Measurements from ENCODE around the gene PPIL1.
"Not testable (repeated sequence)": the region's sequence is repeated elsewhere in the genome, so short reads cannot be mapped to it uniquely, and the experiment has no call there.

The PPIL1 gene

DNA sequence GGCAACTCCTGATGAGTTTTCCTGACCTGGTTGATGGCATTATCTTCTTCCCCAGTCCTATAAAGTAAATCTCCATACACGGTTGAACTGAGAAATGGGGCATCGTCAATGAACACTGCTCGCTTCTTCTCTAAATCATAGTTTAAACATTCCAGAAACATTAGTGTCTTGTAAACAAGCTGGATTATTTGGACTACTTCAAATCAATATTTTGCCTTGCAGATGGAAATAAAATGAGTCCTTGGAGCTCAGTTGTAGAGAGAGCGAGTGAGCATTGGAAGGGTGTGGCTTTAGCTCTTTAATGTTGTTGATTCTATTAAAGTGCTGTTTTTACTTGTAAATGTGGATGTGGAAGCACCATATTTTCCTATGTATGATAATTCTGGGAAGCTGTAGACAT, 29.5 kb upstream of the PPIL1 start:
- DNase-seq (no peak), ATAC-seq (no peak)
- Mint-ChIP-seq H3K9me3 (no peaks in the 10 kb centered on the region), H3K4me3 (no peak overlapping the region), H3K27me3 (no peaks in the 10 kb centered on the region), H3K4me1 (no peaks in the 10 kb centered on the region), H3K27ac (no peak overlapping the region)

- no peak for DNase-seq
- ATAC-seq, result no peak
Observed at GRCh38 chr6:36897609-36898008, 23.0 kb upstream of the PPIL1 start.

GRCh38 chr6:36893976-36894932, 19.7 kb upstream of the PPIL1 start:
- peaks cover 3% of the 10 kb centered on the region for H3K4me1 Mint-ChIP-seq
- H3K27ac Mint-ChIP-seq, result no peak overlapping the region
- no peak overlapping the region for H3K4me3 Mint-ChIP-seq
- DNase-seq (no peak), ATAC-seq (no peak)
- H3K9me3 Mint-ChIP-seq, result no peaks in the 10 kb centered on the region
- H3K27me3 Mint-ChIP-seq, result no peaks in the 10 kb centered on the region

More at GRCh38 chr6:36897609-36898008, 23.0 kb upstream of the PPIL1 start:
- no peaks in the 10 kb centered on the region for H3K27me3 Mint-ChIP-seq
- H3K27ac Mint-ChIP-seq, result no peak overlapping the region
- no peaks in the 10 kb centered on the region for H3K4me1 Mint-ChIP-seq
- H3K4me3 Mint-ChIP-seq, result no peak overlapping the region
- no peaks in the 10 kb centered on the region for H3K9me3 Mint-ChIP-seq

DNA sequence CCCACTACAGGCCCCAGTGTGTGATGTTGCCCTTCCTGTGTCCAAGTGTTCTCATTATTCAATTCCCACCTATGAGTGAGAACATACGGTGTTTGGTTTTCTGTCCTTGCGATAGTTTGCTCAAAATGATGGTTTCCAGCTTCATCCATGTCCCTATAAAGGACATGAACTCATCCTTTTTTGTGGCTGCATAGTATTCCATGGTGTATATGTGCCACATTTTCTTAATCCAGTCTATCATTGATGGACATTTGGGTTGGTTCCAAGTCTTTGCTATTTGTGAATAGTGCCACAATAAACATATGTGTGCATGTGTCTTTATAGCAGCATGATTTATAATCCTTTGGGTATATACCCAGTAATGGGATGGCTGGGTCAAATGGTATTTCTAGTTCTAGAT, 16.6 kb upstream of the PPIL1 start:
- DNase-seq, H3K9me3 Mint-ChIP-seq, H3K27me3 Mint-ChIP-seq, ATAC-seq, H3K27ac Mint-ChIP-seq, H3K4me3 Mint-ChIP-seq: not testable (repeated sequence)
- peaks cover 24% of the 10 kb centered on the region for H3K4me1 Mint-ChIP-seq

DNA sequence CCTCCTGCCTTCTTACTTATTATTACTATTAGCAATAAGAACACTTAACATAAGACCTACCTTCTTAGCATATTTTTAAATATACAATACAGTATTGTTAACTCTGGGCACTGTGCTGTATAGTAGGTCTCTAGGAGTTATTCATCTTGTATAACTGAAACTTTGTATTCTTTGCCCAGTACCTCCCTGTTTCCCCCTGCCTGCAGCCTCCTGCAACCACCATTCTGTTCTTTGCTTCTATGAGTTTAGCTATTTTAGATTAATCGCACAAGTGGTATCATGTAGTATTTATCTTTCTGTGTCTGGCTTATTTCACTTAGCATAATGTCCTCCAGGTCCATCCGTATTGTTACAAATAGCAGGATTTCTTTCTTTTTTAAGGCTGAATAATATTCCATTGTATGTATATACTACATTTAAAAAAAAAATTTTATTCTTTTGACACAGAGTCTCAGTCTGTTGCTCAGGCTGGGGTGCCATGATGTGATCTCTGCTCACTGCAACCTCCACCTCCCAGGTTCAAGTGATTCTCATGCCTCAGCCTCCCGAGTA, 15.6 kb upstream of the PPIL1 start:
- Mint-ChIP-seq H3K27me3 (no peaks in the 10 kb centered on the region), H3K4me3 (no peak overlapping the region), H3K27ac (no peak overlapping the region), H3K9me3 (no peaks in the 10 kb centered on the region), H3K4me1 (peaks cover 28% of the 10 kb centered on the region)
- no peak for DNase-seq
- ATAC-seq, result no peak

DNA sequence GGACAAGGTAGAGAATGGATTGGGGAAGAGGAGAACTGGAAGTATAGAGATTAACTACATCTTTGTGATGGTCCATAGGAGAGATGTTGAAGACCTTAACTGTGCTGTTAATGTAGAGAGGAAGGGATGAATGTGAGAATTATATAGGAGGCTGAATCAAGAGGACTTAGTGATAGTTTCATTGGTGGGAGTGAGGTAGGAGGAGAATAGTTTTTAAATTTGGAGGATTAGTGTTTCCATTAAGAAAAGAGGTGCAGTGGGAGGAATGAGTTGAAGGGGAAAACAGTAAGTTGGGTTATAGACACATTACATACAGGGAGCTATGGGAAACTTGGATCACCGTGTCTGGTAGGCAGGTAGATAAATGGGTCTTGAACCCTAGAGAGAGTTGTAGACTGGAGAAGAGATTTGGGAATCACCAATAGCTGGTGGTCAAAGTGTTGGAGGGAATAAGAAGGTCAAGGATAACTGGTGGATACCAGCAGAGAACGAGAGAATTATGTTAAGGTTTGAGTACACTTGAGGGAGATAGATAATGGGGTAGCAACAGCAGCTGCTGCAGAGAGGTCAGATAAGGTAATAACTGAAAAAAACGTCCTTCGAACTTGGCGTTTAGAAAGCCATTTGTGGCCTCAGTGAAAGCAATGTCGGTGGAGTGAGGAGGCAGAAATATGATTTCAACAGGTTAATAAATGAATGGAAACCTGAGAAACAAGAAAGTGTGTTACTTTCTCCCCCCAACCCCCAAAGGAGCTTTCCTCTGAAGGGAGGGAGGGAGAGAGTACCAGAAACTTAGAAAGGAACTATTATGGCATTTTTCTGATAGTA, 14.3 kb upstream of the PPIL1 start:
- Mint-ChIP-seq H3K27ac (no peak overlapping the region), H3K27me3 (no peaks in the 10 kb centered on the region), H3K9me3 (no peaks in the 10 kb centered on the region), H3K4me1 (peaks cover 30% of the 10 kb centered on the region), H3K4me3 (peak overlapping the region in 1 of 2 donors; percentile 24)
- no peak for ATAC-seq
- DNase-seq, result no peak

DNA sequence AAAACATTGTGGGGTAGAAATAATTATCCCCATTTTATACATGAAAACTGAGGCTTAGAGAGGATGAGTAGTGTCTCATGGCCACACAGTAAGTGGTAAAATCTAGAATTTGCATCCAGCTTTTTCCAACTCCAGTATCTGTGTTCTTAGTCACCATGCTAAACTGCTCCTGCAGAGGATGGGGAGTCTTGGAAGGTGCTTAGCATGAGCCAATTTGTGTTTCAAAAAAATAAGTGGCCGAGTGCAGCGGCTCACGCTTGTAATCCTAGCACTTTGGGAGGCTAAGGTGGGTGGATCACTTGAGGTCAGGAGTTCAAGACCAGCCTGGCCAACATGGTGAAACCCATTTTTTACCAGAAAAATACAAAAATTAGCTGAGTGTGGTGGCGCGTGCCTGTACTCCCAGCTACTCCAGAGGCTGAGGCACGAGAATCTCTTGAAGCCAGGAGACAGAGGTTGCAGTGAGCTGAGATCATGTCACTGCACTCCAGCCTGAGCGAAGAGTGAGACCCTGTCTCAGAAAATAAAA, 13.6 kb upstream of the PPIL1 start:
- DNase-seq (no peak), ATAC-seq (no peak)
- peaks cover 30% of the 10 kb centered on the region for H3K4me1 Mint-ChIP-seq
- no peak overlapping the region for H3K27ac Mint-ChIP-seq
- H3K4me3 Mint-ChIP-seq, result no peak overlapping the region
- H3K27me3 Mint-ChIP-seq, result no peaks in the 10 kb centered on the region
- H3K9me3 Mint-ChIP-seq, result no peaks in the 10 kb centered on the region

- ATAC-seq (no peak), DNase-seq (no peak)
- Mint-ChIP-seq H3K4me3 (peak overlapping the region; percentile 89 to 92), H3K27me3 (no peaks in the 10 kb centered on the region), H3K9me3 (no peaks in the 10 kb centered on the region), H3K27ac (peak overlapping the region in 1 of 2 donors; percentile 78), H3K4me1 (peaks cover 30% of the 10 kb centered on the region)
Observed at GRCh38 chr6:36886950-36887618, 12.5 kb upstream of the PPIL1 start.

- H3K4me3 Mint-ChIP-seq, result peak within 1 kb of the TSS; percentile 89 to 92
Observed at GRCh38 chr6:36885461-36886401, 11.1 kb upstream of the PPIL1 start, which contains the start of gene C6orf89. TSS of gene C6orf89 (plus strand) at chr6:36885952. CDS start at chr6:36899445, 13,493 bp downstream.

GRCh38 chr6:36884610-36885009, 10.0 kb upstream of the PPIL1 start:
- DNase-seq, result no peak
- no peak for ATAC-seq
- Mint-ChIP-seq H3K4me3 (no peak overlapping the region), H3K27me3 (peaks cover 3% of the 10 kb centered on the region), H3K9me3 (no peaks in the 10 kb centered on the region), H3K27ac (no peak overlapping the region), H3K4me1 (peaks cover 30% of the 10 kb centered on the region)

More at GRCh38 chr6:36885461-36886401, 11.1 kb upstream of the PPIL1 start, which contains the start of gene C6orf89:
- H3K27me3 Mint-ChIP-seq, result no peaks in the 10 kb centered on the region
- H3K27ac Mint-ChIP-seq, result peak within 1 kb of the TSS; percentile 89 to 95
- H3K4me1 Mint-ChIP-seq, result peaks cover 30% of the 10 kb centered on the region
- DNase-seq (peak; percentile 95 to 97), ATAC-seq (peak; percentile 100)
- H3K9me3 Mint-ChIP-seq, result no peaks in the 10 kb centered on the region

GRCh38 chr6:36875250-36875633, 639 bp upstream of the PPIL1 start:
- Mint-ChIP-seq H3K27ac (peak overlapping the region; percentile 99 to 100), H3K27me3 (peaks cover 13% of the 10 kb centered on the region), H3K4me1 (peaks cover 47% of the 10 kb centered on the region), H3K4me3 (peak overlapping the region; percentile 90 to 94), H3K9me3 (no peaks in the 10 kb centered on the region)
- ATAC-seq (no peak), DNase-seq (no peak)

DNA sequence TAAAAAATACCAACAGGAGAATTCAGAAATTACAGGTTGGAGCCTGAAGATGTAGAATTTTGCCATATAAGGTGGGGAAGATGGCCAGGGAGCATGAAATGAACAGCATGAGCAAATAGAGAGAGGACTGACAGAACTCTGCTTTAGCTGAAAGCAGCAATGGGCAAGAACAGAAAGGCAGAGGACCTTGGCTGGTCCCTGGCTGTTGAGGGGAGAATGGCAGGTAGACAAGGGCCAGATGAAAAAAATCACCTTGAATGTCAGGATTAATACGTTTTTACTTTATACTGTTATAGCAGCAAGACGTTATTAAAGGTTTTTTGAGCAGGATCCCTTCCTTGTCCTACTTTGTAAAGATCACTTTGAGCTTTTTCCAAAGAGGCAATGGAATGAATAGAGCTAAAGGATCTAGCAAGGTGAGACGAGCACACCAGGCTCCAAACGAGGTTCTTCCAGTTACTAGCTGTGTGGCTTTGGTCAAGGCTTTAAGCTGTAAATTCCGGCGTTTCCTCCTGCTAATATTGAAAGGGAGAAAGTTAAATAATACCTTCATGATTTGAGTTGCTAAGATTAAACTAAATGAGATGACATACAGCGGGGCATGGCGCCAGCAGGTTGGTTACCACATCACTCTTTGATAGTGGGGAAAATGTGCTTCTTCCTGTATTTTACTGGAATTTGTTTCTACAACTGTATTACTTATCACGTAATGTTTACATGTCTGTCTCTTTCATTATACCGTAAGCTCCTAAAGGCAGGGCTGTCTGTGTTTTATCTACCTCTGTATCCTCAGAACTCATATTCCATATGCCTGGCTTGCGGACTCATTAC, 776 bp downstream of the PPIL1 start:
- ATAC-seq (no peak), DNase-seq (peak in 1 of 2 donors; percentile 5)
- Mint-ChIP-seq H3K27ac (peak overlapping the region; percentile 99 to 100), H3K4me3 (peak overlapping the region; percentile 90 to 94), H3K9me3 (no peaks in the 10 kb centered on the region), H3K27me3 (peaks cover 2% of the 10 kb centered on the region), H3K4me1 (peaks cover 57% of the 10 kb centered on the region)

DNA sequence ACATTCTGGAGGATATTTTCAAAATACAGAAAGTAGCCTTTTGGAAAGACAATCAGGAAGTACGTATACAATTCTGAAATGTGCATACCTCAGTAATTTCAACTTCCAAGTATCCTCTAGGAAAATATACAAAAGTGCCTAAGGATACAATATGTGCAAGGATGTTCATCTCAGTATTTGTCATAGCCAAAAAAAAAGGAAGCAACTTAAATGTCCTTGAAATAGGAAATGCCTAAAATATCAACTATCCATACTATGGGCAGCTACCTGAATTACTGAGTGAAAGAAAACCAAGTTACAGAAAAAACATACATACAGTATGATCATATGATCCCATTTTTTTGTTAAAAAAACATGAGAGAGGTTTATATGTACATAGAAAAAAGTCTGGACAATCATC, 1.5 kb downstream of the PPIL1 start:
- peak overlapping the region in 1 of 2 donors; percentile 75 for H3K27ac Mint-ChIP-seq
- DNase-seq (no peak), ATAC-seq (no peak)
- H3K9me3 Mint-ChIP-seq, result no peaks in the 10 kb centered on the region
- H3K27me3 Mint-ChIP-seq, result no peaks in the 10 kb centered on the region
- peaks cover 61% of the 10 kb centered on the region for H3K4me1 Mint-ChIP-seq
- H3K4me3 Mint-ChIP-seq, result peak overlapping the region; percentile 90 to 94

All from stimulated activated naive CD8-positive, alpha-beta T cell treated with anti-CD3 and anti-CD28 coated beads, Interleukin-15, amount 100 ng/mL, for 72 hours (primary cell).